Gastroesophageal sphincter (tissue), 3 donors: ENCODE results near the gene AP4S1.

Experiments
- EP300 ChIP-seq: sonication (generic); formaldehyde crosslinking; IDR thresholded peaks from one replicate; pipeline ENCODE4 v1.6.1; 2017; ENCODE audit warnings: antibody characterized with exemption, mild to moderate bottlenecking
- POLR2A ChIP-seq, 2 donors: fragments of 450-650 bp; IDR thresholded peaks; one replicate each; pipeline ENCODE4 v1.6.1; 2017; ENCODE audit warnings: antibody characterized with exemption in 2 of 2, mild to moderate bottlenecking in 2 of 2, moderate library complexity in 1 of 2
- TF ChIP-seq, protein P1 (sequence below), 4 experiments: fragments of 200-600 bp in 2 of 4; fragments of 450-650 bp in 2 of 4; sonication (generic) in 1 of 4; IDR thresholded peaks; one replicate each; pipeline ENCODE4 v1.5.1; 2017 to 2019; ENCODE audit warnings: antibody characterized with exemption in 4 of 4, mild to moderate bottlenecking in 2 of 4, moderate library complexity in 2 of 4

DNA sequence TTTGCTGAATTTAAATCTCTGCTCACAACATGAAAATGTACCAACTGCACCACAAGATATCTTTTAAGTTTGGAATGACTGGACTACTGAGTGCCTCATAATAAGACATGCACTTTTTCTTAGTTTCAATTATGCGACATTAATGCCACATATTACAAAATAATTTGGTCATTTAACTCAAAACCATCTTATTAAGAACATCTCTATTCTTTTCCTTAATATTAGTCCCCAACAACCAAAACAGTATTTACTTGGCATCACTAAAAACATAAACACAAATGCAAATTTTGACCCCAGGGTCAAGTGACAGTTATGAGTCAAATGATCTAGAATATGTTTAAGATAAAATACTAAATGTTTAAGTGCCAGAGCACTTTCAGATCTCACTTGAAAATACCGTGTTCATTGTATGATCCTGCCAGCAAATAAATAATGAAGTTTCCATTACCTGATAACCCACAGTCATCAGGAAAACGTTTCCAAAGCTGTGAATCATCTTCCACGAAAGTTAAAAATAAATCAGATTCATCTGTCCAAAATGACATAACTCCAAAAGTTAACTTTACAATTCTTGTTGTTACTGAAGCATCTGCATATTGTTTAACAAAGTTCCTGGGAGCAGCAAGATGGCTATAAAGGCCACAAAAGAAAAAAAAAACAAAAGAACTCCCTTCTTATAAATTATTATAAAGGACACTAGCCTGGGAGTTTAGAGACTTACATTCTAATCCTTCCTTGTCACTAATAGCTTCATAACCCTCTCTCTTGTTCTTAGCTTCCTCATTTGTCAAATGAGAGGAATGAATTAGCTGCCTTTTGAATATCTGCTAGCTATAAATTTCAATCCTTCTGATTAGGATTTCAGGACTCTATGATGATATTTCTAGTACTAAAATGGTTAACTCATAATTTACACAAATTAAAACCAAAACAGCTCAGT, 30.5 kb upstream of the AP4S1 start:
- TF ChIP-seq, protein P1, sequence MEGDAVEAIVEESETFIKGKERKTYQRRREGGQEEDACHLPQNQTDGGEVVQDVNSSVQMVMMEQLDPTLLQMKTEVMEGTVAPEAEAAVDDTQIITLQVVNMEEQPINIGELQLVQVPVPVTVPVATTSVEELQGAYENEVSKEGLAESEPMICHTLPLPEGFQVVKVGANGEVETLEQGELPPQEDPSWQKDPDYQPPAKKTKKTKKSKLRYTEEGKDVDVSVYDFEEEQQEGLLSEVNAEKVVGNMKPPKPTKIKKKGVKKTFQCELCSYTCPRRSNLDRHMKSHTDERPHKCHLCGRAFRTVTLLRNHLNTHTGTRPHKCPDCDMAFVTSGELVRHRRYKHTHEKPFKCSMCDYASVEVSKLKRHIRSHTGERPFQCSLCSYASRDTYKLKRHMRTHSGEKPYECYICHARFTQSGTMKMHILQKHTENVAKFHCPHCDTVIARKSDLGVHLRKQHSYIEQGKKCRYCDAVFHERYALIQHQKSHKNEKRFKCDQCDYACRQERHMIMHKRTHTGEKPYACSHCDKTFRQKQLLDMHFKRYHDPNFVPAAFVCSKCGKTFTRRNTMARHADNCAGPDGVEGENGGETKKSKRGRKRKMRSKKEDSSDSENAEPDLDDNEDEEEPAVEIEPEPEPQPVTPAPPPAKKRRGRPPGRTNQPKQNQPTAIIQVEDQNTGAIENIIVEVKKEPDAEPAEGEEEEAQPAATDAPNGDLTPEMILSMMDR (IDR thresholded peaks at IDR 0.05), result no peak
- no peak for TF ChIP-seq POLR2A (IDR thresholded peaks at IDR 0.05)
- TF ChIP-seq EP300, result no peak
